PC-9 (cell line): ENCODE data around the gene BICC1.

ENCODE experiments used
- CTCF ChIP-seq: fragments of 200-600 bp; sonication (generic); conservative IDR thresholded peaks from 2 replicates; pipeline ENCODE4 v1.6.1; 2017; ENCODE audit warnings: mixed run types, antibody characterized with exemption, mild to moderate bottlenecking, moderate library complexity
- EZH2 ChIP-seq: fragments of 200-600 bp; sonication (generic); IDR thresholded peaks from 2 replicates; pipeline ENCODE4 v1.8.0; 2017; ENCODE audit warnings: antibody characterized with exemption, low read depth

GRCh38 chr10:58662314-58662713, 149.6 kb downstream of the BICC1 start:
- no peak for TF ChIP-seq CTCF
- no peak for TF ChIP-seq EZH2
